ENCODE results near the gene KRT81.

KRT81 gene

DNA sequence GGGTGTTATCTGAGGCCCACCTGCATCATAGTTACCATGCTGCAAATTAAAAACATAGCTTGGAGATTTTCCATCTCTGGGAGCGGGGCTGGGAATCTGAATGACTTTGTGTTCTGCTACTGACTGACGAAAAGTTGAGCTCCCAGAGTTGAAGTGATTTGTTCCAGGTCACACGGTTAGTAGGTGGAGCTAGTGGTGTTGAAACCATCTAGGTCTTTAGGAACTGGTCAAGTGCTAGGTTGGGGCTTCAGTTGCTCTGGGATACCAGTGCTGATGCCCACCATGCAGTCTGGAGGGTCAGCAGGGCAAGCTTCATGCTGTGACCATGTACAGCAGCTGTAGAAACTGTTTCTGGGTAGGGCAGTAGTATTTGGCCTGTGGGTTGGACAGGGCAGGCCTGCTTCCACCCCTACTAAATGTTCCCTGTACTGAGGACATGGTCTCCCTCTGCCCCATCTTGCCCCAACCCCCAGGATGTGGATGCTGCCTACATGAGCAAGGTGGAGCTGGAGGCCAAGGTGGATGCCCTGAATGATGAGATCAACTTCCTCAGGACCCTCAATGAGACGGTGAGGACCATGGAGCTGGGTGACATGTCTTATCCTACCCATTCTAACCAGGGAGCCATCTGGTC is 53.0 kb downstream of the KRT81 start:
- Histone ChIP-seq H3K27ac (ENCODE audit: low read depth, low read length) (peak overlapping the region; percentile 43), H2AFZ (ENCODE audit: low read length, unreplicated experiment) (no peak overlapping the region), H3K36me3 (ENCODE audit: insufficient read depth, low read length) (no peaks in the 10 kb centered on the region), H3K79me2 (ENCODE audit: control insufficient read depth, insufficient read depth, low read length, unreplicated experiment) (no peaks in the 10 kb centered on the region), H3K4me1 (ENCODE audit: control insufficient read depth, insufficient read depth, low read length, unreplicated experiment) (peaks cover 65% of the 10 kb centered on the region), H3K27me3 (ENCODE audit: insufficient read depth, low read length) (no peaks in the 10 kb centered on the region), H3K4me3 (ENCODE audit: low read depth, low read length) (no peak overlapping the region)

DNA sequence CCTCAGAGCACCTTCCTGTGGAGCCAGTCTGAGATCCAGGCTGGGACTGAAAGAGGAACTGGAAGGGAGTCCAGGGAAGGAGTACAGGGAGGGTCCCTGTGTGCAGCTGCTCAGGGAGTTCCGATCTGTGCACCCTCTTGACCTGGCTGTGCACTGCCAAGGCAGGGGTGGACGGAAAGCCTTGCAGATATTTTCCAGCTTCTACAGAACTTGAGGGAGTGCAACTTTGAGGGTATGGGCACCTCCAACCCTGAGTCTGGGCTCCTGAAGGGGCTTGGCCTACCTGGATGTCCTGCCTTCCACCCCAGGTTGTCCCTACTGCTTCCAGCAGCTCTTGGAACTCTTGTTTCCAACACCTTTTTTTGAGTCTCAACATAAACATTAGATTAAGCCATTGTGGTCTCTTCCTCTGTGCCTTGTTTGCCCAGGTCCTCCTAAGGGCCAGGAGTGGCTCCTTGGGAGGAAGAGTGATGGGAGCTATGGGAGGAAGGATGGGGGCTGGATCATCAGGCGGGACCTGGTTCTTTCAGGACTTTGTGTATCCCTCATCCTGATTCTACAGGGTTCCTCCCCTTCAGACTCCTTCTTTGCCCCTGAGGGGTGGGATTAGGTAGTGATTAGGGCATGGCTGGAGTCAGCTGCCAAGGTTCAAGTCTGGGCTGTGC is 54.8 kb downstream of the KRT81 start:
- H3K27me3 ChIP-seq (ENCODE audit: insufficient read depth, low read length): no peaks in the 10 kb centered on the region
- H3K4me1 ChIP-seq (ENCODE audit: control insufficient read depth, insufficient read depth, low read length, unreplicated experiment): peaks cover 63% of the 10 kb centered on the region
- H2AFZ ChIP-seq (ENCODE audit: low read length, unreplicated experiment): no peak overlapping the region
- no peak overlapping the region for H3K4me3 ChIP-seq (ENCODE audit: low read depth, low read length)
- no peaks in the 10 kb centered on the region for H3K79me2 ChIP-seq (ENCODE audit: control insufficient read depth, insufficient read depth, low read length, unreplicated experiment)
- no peak overlapping the region for H3K27ac ChIP-seq (ENCODE audit: low read depth, low read length)
- no peaks in the 10 kb centered on the region for H3K36me3 ChIP-seq (ENCODE audit: insufficient read depth, low read length)

Data from ACC112 (cell line).